Transverse colon (tissue), 4 donors: ENCODE results near the gene PHLDA3. TPM values are rescaled to one million over a fixed set of nuclear protein-coding genes. Genes with fewer than 3 reads are reported as not detected.
"Not testable (repeated sequence)": the region's sequence is repeated elsewhere in the genome, so short reads cannot be mapped to it uniquely, and the experiment has no call there.

Source experiments
- DNase-seq: peaks from one replicate; pipeline ENCODE4 v3.0.0-alpha.2; 2019
- H3K27ac ChIP-seq, 4 donors: fragments of 200-600 bp; sonication (generic); 2 replicates each; pipeline ENCODE4 v1.5.1; 2016 to 2018; ENCODE audit warnings: inconsistent platforms in 4 of 4
- H3K27me3 ChIP-seq: fragments of 200-600 bp; sonication (generic); 2 replicates; pipeline ENCODE4 v1.5.1; 2017; ENCODE audit warnings: inconsistent platforms
- H3K36me3 ChIP-seq, 4 donors: fragments of 200-600 bp; sonication (generic); 2 replicates each; pipeline ENCODE4 v1.5.1; 2017 to 2019; ENCODE audit warnings: inconsistent platforms in 4 of 4
- H3K4me1 ChIP-seq, 4 donors: fragments of 200-600 bp; sonication (generic); 2 replicates each; pipeline ENCODE4 v1.5.1; 2017 to 2020; ENCODE audit warnings: inconsistent platforms in 4 of 4
- H3K4me3 ChIP-seq, 4 donors: fragments of 200-600 bp; sonication (generic); 1 replicate in 1 of 4; 2 replicates in 3 of 4; pipeline versions ENCODE4 v1.5.1 to v1.6.1; 2017 to 2019; ENCODE audit warnings: inconsistent platforms in 4 of 4
- H3K9me3 ChIP-seq, 2 donors: fragments of 200-600 bp; sonication (generic); 2 replicates each; pipeline ENCODE4 v1.5.1; 2017 to 2019; ENCODE audit warnings: inconsistent platforms in 2 of 2
- CTCF ChIP-seq, 5 experiments: fragments of 200-600 bp in 3 of 5; fragments of 450-650 bp in 2 of 5; sonication (generic) in 3 of 5; IDR thresholded peaks; 1 replicate in 2 of 5; 2 replicates in 3 of 5; pipeline ENCODE4 v1.5.1; 2016 to 2017; ENCODE audit warnings: antibody characterized with exemption in 5 of 5, inconsistent platforms in 3 of 5, mild to moderate bottlenecking in 2 of 5, moderate library complexity in 1 of 5
- EP300 ChIP-seq: sonication (generic); formaldehyde crosslinking; IDR thresholded peaks from one replicate; pipeline ENCODE4 v1.6.1; 2017; ENCODE audit warnings: antibody characterized with exemption, low read depth
- POLR2A ChIP-seq: fragments of 450-650 bp; IDR thresholded peaks from one replicate; pipeline ENCODE4 v1.6.1; 2016; ENCODE audit warnings: antibody characterized with exemption, mild to moderate bottlenecking, moderate library complexity
- POLR2AphosphoS5 ChIP-seq, 3 donors: sonication (generic); formaldehyde crosslinking; IDR thresholded peaks; one replicate each; pipeline ENCODE4 v1.6.1; 2016; ENCODE audit warnings: antibody characterized with exemption in 3 of 3
- WGBS, 2 donors: methylation state at CpG; one replicate each; pipeline ENCODE4 v1.1.5; 2018; ENCODE audit warnings: low coverage in 1 of 2; 5-methylcytosine and 5-hydroxymethylcytosine counted together
- in situ Hi-C, 4 donors: fragments of 200-750 bp; cut with MboI; loops; one replicate each; pipeline versions ENCODE4 v1.15.0 to v1.15.1; 2017; ENCODE audit warnings: low sequenced_read_pairs in 3 of 4, low pct_ligation_motif_present in 1 of 4, low pct_unique_long_range_greater_than_20kb in 1 of 4
- intact Hi-C: fragments of 100-400 bp; cut with DNase I; formaldehyde crosslinking; loops from one replicate; pipeline ENCODE4 v1.15.1; 2023; ENCODE audit warnings: low total_unique reads
- total RNA-seq, 4 donors: library from RNA; depleted of rRNA; stranded (reverse); fragments of >200 nt; gene quantifications; one replicate each; pipeline ENCODE4 v1.1.0, GENCODE V29; 2016

PHLDA3 gene
- total RNA-seq, 4 donors from 2014 or later, result 19.4 to 47.6 (median 31.5) TPM

DNA sequence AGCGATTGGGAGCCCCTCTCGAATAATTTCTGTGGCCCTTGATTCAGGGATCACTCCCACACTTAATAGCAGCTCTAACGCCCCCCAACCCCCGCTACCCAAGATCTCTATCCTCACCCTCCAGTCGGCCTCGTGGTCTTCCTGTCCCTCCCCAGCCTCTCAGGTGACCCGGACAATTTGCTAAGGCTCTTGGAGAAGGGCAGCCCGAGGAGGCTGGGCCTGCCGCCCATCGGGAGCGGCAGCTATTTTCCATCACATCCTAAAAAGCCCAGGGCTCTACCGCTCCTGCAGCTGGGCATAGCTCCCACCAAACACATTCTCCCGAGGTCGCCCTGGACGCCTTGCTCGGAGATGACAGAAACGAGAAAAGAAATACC lies 12.0 kb upstream of the PHLDA3 start:
- DNase-seq, result no peak
- H3K9me3 ChIP-seq, result no peaks in the 10 kb centered on the region
- intact Hi-C loops, result loop anchor here (5.0 kb wide), 1 partner anchor 34 kb away; no protein-coding TSS in a partner anchor
- peak overlapping the region; percentile 78 to 97 (median 94) for H3K27ac ChIP-seq
- H3K4me1 ChIP-seq, result peaks cover 11 to 29% (median 25%) of the 10 kb centered on the region in 4 donors
- H3K27me3 ChIP-seq, result no peaks in the 10 kb centered on the region
- H3K4me3 ChIP-seq, result peak overlapping the region in 3 of 4 donors; percentile 13 to 37 (median 25)
- WGBS, 2 donors, result 0 to 2% methylated on average over 1 to 17 of the region's 17 CpGs
- TF ChIP-seq EP300 (no peak), POLR2A (no peak), CTCF (IDR thresholded peaks at IDR 0.05) (no peak), POLR2AphosphoS5 (IDR thresholded peaks at IDR 0.05) (no peak)
- in situ Hi-C loops, result no loop called here
- peaks cover 0 to 16% (median 0%) of the 10 kb centered on the region in 4 donors for H3K36me3 ChIP-seq

GRCh38 chr1:201480231-201481003 lies 11.4 kb upstream of the PHLDA3 start:
- Histone ChIP-seq H3K27me3 (no peaks in the 10 kb centered on the region), H3K9me3 (no peaks in the 10 kb centered on the region), H3K36me3 (peaks cover 0 to 12% (median 0%) of the 10 kb centered on the region in 4 donors), H3K27ac (peak overlapping the region; percentile 78 to 97 (median 94)), H3K4me1 (peaks cover 13 to 35% (median 27%) of the 10 kb centered on the region in 4 donors), H3K4me3 (peak overlapping the region in 3 of 4 donors; percentile 13 to 37 (median 25))
- intact Hi-C loops, result loop anchor here (5.0 kb wide), 1 partner anchor 33 kb away; no protein-coding TSS in a partner anchor
- DNase-seq, result peak; percentile 91
- TF ChIP-seq POLR2A (peak; percentile 22), POLR2AphosphoS5 (IDR thresholded peaks at IDR 0.05) (peak; percentile 20 to 54 (median 42)), EP300 (no peak), CTCF (IDR thresholded peaks at IDR 0.05) (peak in 2 of 5 experiments; percentile 27 to 30)
- in situ Hi-C loops, result no loop called here
- 6 to 10% methylated on average over 2 to 34 of the region's 37 CpGs for WGBS, 2 donors

DNA sequence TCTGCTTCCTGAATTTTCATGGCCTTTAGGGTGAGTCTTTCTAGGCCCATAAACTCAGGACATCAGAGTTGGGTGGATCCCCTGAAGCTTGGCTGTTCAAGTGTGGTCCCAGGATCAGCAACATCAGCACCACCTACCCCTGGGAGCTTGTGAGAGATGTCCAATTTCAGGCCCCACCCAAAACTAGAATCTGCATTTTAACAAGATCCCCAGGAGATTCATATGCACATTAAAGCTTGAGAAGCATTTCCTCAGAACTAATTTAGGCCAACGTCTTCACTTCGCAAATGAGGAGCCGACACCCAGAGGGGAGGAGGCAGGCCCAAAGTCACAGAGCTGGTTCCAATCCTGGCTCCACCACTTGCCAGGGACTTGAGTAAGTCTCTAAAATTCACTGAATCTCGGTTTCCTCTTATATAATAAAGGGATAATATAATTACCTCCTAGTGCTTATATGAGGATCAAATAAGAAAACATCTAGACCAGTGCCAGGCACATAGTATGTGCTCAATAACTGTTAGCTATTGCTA lies 10.3 kb upstream of the PHLDA3 start:
- peak overlapping the region in 1 of 4 donors; percentile 93 for H3K27ac ChIP-seq
- H3K4me1 ChIP-seq, result peaks cover 15 to 42% (median 32%) of the 10 kb centered on the region in 4 donors
- no peak for TF ChIP-seq EP300
- TF ChIP-seq POLR2A, result no peak
- TF ChIP-seq POLR2AphosphoS5 (IDR thresholded peaks at IDR 0.05), result no peak
- TF ChIP-seq CTCF (IDR thresholded peaks at IDR 0.05), result no peak
- DNase-seq, result no peak
- WGBS, 2 donors, result 88 to 89% methylated on average over 1 to 4 of the region's 4 CpGs
- intact Hi-C loops (no loop called here), in situ Hi-C loops (no loop called here)
- peaks cover 0 to 2% (median 0%) of the 10 kb centered on the region in 4 donors for H3K36me3 ChIP-seq
- H3K27me3 ChIP-seq, result no peaks in the 10 kb centered on the region
- no peaks in the 10 kb centered on the region for H3K9me3 ChIP-seq
- no peak overlapping the region for H3K4me3 ChIP-seq

DNA sequence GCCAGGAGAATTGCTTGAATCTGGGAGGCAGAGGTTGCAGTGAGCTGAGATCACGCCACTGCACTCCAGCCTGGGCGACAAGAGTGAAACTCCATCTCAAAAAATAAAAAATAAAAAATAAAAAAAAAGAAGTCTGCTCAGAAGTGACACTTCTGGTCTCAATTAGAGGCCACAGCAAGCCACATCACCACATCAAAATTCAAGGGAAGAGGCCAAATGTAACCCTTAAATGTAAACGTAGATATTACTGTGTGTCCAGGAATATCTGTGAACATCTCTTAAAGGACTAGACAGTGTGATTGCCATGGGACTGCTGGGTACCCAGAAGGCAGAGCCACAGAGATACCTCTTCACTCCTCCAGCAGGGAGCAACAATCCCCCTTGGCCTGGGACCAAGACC lies 9.7 kb upstream of the PHLDA3 start:
- 84 to 92% methylated on average over 3 of the region's 3 CpGs for WGBS, 2 donors
- H3K27me3 ChIP-seq, H3K27ac ChIP-seq, in situ Hi-C loops, H3K4me3 ChIP-seq, H3K9me3 ChIP-seq, H3K36me3 ChIP-seq, intact Hi-C loops, DNase-seq: not testable (repeated sequence)
- peaks cover 15 to 42% (median 32%) of the 10 kb centered on the region in 4 donors for H3K4me1 ChIP-seq
